GM19025 (cell line): ENCODE results near the gene NRGN.
"Not testable (repeated sequence)": the region's sequence is repeated elsewhere in the genome, so short reads cannot be mapped to it uniquely, and the experiment has no call there.

ENCODE experiments used
- ATAC-seq: cut with Tn5 transposase; IDR thresholded peaks from one replicate; pipeline ENCODE4 v1.9.1; 2021; ENCODE audit warnings: mild to moderate bottlenecking, low read depth, moderate library complexity; ENCODE audit not compliant: unreplicated experiment

The NRGN gene

DNA sequence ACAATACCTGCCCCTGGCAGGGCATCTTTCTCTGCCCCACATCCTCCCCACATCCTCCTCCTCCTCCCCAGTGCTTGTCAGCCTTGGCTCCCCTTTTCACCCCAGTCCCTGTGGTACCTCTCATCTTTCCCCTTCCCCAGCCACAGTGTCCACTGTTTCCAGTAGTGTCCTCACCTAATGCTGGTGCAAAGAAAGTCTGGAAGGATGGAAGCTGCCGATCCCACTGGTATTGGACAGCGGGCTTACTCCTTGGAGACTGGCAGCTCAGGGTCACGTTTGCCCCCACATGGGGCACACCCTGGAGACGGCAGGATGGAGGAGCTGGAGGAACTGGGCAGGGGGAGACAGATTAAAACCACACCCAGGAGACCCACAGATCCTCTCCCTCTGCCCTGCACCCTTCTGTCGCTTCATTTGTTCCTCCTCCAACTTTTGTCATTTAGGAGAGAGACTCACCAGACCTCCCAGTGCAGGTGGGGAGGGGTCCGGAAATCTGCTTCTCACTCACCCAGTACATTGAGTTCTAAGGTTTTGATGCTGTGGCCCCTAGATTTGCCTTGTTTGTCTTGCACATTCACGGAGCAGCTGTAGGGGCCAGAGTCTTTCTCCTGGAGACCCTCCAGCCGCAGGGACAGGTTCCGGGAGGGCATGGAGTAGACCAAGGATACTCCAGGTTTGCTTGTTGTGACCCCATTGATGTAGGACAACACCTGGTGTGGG, 16.5 kb downstream of the NRGN start:
- no peak for ATAC-seq

- ATAC-seq = no peak
Measured at GRCh38 chr11:124756753-124757227, 17.0 kb downstream of the NRGN start.

GRCh38 chr11:124757320-124757719, 17.6 kb downstream of the NRGN start:
- no peak for ATAC-seq

- ATAC-seq = peak; percentile 37
Measured at GRCh38 chr11:124758355-124759265, 18.9 kb downstream of the NRGN start.

DNA sequence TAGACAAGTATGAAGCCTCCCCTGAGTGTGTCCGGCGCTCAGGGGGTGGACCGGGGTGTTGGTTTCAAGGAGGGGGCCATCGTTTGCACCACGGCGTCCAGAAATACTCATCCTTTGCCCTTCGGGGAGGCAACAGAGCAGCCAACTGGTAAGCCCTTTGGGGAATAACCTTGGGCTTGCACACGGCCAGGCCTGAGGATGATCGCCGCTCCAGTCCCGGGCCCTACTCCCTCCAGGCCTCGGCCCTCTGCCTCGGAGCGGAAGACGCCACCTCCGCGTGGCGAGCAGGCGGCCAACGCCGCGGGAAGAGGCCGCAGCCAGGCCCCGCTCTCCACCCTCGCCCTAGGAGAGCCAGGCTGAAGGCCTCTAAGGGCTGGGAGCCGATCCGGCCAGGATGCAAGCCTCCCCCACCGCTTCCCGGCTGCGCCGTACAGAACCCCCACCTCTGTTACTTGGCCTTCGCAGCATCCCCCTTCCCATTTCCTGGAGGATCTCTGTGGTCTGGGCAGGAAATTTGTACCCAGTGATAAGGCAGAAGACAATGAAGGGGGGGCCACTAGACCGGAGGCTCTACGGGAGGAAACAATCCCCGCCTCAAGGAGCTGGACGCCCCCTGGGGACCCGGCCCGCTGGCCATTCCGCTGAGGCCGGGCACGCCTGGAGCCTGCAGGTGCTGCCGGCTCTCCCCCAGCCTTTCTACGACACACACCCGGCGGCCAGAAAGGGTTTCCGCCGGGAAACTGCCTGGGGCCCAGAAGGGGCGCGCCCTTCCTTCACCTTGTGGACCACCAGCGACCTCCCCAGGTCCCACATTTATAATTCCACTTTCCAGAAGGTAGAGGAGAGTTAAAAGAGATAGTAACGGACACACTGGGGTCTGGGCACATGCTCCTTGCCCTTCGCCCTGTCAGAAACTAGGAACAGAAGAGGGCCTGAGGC, 19.8 kb downstream of the NRGN start:
- no peak for ATAC-seq

- ATAC-seq = peak; percentile 21
Measured at GRCh38 chr11:124760205-124760652, 20.5 kb downstream of the NRGN start.

DNA sequence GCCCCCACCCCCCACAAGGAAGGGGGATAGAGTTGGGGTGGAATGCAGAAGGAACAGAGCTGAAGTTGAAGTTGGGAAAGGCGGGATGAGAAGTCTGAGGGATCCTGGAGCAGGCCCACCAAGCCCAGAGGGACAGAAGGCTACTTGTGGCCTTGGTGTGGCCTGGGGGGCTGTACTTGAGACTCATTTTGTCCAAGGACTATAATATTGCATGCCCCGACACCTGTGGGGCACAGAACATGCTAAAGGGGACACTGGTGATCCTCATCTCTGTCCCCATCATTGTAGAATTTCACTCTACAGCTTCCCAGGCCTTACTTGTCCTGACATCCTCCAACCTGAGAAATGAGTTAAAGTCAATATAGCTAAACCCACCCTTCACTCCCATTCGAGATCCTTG, 21.1 kb downstream of the NRGN start:
- ATAC-seq = no peak

DNA sequence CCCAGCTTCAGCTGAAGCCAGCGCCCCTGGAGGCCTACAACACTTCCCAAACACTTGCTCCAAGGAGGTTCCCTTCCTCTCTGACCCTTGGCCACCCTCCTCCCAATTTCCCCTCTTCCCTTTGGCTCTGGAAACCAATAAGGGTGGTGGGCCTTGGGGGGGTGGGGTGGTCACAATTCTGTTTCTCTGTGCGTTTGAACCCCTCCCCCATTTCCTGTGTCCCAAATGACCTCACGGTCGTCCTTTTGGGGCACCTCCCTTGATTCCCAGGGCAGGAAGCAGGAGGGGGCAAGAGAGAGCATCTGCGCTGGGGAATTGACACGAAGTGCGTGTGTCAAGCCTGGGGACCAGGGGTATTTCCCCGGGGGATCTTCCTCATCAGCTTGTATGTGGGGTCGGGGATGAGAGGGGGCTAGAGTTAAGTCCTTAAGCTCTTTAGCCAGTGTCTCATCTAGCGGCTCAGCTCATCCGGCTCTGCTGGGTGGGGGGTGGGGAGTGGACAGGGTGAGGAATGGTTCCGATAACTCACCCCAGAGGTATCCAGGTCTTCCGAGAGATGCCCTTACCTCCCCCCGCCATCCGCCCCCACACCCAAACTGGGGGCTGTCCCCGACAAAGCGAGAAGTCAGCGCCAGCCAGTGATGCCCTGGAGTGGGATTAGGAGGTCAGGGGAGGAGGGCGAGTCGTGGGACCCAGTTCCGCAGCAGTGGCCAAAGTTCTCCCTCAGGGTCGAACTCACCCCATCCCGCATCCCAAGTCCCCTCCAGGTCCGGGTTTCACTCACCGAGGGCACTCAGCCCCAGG, 21.8 kb downstream of the NRGN start:
- ATAC-seq = no peak

DNA sequence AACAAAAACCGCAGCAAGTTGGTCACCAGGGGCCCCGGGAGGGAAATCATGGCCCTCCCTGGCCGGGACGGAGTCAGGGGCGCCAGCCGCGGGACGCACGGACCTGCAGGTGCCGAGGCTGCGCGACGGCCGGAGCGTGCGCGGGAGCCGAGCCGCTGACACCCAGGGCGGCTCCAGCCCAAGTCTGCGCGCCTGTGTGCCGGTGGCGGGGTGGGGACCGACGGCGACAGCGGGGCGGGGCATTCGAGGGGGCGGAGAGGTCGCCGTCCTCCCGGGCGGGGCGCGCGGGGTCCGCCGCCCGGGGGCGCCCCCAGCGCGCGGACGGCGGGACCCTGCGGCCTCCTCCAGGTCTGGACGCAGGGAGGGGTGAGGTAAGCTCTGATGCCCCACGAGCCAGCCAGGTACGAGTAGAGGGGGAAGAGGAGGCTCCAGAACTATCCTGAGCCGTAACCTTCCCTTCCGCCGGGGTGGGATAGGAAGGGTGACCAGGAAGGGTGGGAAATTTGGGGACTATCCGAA, 22.4 kb downstream of the NRGN start, which contains the start of gene ESAM:
Gene ESAM (minus strand): TSS at position 186 of the 519 bp plus-strand sequence. CDS start 136 bp downstream, at position 50.
- ATAC-seq = peak; percentile 62

DNA sequence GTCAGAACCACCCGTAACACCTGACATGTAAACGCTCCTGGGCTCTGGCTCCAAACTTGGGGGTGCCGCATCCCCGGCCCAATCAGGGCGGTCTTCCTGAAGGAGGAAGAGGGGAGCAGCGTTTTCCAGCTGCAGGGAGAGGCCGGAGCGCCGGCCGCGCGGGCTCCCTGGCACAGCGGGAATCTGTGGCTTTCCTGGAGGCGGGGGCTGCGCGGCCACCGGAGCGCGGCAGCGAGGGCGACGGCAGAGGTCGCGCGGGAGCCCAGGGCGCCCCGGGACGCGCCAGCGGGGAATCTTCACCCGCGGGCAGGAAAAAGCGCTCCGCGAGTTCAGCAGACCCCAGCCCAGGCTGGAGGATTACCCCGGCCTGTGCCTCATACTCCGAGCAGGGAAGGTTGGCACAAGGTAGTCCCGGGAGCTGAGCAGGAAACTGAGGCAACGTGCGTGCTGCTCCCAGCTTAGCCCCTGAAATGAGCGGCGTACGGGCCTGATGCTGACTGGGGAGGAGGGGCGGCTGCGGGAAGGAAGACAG, 22.9 kb downstream of the NRGN start:
- peak; percentile 8 for ATAC-seq

GRCh38 chr11:124763156-124763947, 23.6 kb downstream of the NRGN start:
- ATAC-seq = no peak

DNA sequence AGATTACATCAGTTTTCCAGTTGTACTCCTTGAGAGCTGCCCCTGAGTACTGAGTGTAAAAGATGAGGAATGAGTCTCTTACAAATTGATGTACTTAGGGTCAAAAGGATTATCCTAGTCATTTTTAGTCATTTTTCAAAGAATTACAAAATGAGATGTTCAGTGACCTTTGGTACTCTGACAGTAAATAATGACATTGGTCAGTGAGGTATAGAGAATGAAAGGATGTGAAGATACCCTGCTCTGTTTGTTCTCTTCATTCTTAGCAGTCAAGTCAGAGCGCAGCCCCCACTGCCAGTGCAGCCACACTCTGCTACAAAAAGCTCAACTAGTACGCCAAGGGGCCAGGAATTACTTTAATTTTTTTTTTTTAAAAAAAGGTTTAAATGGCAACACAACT, 26.4 kb downstream of the NRGN start:
- ATAC-seq = no peak

DNA sequence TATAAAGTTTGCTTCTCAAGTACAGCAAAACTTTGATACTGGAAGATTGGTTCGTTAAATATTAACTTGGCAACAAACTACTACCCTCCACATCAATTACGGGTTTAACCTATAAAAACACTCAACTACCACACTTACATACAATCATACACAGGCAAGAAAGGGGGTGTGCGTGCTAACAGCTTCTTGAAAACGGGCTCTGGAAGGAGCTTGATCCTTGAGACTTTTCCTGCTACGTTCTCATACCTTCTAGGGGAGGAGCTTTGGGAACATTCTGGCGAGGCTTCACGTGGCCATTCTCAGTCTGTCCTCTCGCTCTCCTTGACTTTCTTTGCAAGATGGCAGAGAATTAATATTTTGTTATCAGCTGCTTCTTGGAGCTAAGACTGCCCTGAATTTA, 29.2 kb downstream of the NRGN start:
- no peak for ATAC-seq

DNA sequence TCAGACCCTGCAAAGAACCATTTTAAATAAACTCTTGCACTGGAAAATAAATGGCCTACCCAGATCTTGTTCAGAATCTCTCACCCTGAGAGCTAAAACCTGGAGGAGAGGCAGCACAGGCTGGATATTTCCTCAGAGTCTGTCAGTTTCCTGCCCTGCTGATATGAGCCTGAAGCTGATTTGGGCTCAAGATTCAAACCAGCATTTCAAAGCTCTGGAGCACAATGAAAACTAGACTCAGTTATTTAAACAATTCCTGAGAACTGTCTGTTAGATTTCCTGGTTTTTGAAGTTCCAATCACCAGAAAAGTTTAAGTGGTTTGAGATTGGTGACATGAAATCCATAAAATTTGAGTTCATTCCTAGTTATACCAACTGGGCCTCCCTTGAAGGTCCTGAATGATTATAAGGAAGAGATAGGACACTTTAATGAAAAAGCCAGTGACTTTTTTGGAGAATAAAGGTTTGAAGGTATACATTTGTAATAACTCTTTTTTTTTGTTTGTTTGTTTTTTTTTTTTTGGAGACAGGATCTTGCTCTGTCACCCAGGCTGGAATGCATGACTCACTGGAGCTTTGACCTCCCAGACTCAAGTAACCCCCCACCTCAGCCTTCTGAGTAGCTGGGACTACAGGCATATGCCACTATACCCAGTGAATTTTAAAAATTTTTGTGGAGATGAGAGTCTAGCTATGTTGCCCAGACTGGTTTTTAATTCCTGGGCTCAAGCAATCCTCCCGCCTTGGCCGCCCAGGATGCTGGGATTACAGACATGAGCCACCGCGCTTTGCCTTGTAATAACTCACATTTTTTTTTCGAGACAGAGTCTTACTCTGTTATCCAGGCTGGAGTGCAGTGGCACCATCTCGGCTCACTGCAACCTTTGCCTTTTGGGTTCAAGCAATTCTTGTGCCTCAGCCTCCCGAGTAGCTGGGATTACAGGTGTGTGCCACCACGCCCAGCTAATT, 30.3 kb downstream of the NRGN start:
- no peak for ATAC-seq

DNA sequence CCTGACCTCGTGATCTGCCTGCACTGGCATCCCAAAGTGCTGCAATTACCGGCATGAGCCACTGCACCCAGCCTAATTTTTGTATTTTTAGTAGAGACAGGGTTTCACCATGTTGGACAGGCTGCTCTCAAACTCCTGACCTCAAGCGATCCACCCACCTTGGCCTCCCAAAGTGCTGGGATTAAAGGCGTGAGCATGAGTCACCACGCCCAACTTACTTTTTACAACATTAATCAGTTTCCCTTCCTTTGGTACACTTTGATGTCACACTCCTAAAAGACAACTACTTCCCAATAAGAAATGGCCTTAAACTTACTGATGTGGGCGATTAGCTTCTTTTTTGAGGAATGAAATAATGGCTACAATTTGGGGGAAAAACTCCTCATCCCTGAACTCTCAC, 31.2 kb downstream of the NRGN start:
- not testable (repeated sequence) for ATAC-seq

DNA sequence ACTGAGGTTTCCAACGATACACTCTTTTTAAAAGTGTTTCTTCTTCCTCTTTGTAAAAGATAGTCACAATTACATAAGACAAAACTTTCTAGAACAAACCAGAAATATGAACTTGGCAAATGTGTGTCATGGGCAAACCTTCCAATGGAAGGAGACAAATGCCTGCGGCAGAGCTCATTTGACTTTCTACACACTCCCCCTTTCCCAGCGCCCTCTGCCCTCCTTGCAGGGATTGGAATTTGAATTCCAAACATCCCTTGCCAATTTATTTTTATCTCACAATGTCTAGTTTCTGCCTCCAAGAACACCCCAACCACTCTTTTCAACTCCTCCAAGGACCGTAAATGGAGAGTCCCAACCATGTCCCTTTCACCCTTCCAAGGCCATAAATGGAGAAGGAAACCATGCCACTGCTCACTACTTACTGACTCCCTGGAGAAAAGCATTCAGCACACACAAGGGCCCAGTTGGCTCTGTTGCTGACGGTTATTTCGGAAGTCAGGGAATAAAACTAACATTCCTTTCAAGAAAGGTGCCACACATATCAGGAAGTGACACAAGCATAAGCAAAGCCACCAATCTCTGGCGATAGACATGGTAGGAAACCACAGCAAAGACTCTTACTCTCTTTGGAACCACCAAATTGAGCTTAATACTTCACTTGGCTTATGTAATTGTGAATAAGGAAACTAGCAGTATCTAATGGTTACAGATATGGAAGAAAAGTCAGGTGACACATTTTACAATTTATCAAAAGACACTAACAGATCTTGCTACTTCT, 37.3 kb downstream of the NRGN start:
- no peak for ATAC-seq
